Colon (tissue), 2 donors: ENCODE measurements around the gene TNFSF9.
"Not testable (repeated sequence)": the region's sequence is repeated elsewhere in the genome, so short reads cannot be mapped to it uniquely, and the experiment has no call there.

ENCODE experiments used
- FAIRE-seq: peaks from 2 replicates; lab custom pipeline; 2012; peaks lifted over from hg19 to GRCh38; lab: Jason Lieb, UNC
- donor health status: control.
- donor health status: control.

TNFSF9 gene

GRCh38 chr19:6573350-6573749 lies 42.5 kb downstream of the TNFSF9 start:
- no peak for FAIRE-seq

GRCh38 chr19:6576869-6577475 lies 46.1 kb downstream of the TNFSF9 start:
- FAIRE-seq = no peak

- no peak for FAIRE-seq
Observed at GRCh38 chr19:6577476-6578125, 46.8 kb downstream of the TNFSF9 start.

- FAIRE-seq = no peak
Observed at GRCh38 chr19:6579450-6580178, 48.8 kb downstream of the TNFSF9 start.

- FAIRE-seq = no peak
Observed at GRCh38 chr19:6580313-6580712, 49.5 kb downstream of the TNFSF9 start.

GRCh38 chr19:6582515-6583484 lies 52.0 kb downstream of the TNFSF9 start:
- FAIRE-seq = not testable (repeated sequence)
